Astrocyte of the cerebellum (primary cell): Measurements from ENCODE around the gene BIRC6.
A peak's percentile ranks its signal among the peaks of the same experiment; 100 is the strongest.
"Not testable (repeated sequence)": the region's sequence is repeated elsewhere in the genome, so short reads cannot be mapped to it uniquely, and the experiment has no call there.

Experiments
- DNase-seq: peaks from one replicate; pipeline ENCODE4 v3.0.0-alpha.2; 2011; ENCODE audit warnings: low read depth
- H3K4me3 ChIP-seq: 2 replicates; pipeline ENCODE4 v1.5.1; 2011; ENCODE audit warnings: mild to moderate bottlenecking, low read depth, low read length, moderate library complexity
- in situ Hi-C: cut with HindIII; loops from 2 replicates; pipeline ENCODE4 v1.10.0; 2017; ENCODE audit warnings: low sequenced_read_pairs
- TF ChIP-seq, protein P1 (sequence below): IDR thresholded peaks from 2 replicates; pipeline ENCODE4 v1.5.1; 2012; ENCODE audit warnings: low read length, low read depth, moderate library complexity, mild to moderate bottlenecking; ENCODE audit errors: missing control alignments

The BIRC6 gene

GRCh38 chr2:32355976-32356680, 695 bp upstream of the BIRC6 start:
- TF ChIP-seq, protein P1, sequence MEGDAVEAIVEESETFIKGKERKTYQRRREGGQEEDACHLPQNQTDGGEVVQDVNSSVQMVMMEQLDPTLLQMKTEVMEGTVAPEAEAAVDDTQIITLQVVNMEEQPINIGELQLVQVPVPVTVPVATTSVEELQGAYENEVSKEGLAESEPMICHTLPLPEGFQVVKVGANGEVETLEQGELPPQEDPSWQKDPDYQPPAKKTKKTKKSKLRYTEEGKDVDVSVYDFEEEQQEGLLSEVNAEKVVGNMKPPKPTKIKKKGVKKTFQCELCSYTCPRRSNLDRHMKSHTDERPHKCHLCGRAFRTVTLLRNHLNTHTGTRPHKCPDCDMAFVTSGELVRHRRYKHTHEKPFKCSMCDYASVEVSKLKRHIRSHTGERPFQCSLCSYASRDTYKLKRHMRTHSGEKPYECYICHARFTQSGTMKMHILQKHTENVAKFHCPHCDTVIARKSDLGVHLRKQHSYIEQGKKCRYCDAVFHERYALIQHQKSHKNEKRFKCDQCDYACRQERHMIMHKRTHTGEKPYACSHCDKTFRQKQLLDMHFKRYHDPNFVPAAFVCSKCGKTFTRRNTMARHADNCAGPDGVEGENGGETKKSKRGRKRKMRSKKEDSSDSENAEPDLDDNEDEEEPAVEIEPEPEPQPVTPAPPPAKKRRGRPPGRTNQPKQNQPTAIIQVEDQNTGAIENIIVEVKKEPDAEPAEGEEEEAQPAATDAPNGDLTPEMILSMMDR = no peak
- in situ Hi-C loops = no loop called here
- DNase-seq = no peak
- H3K4me3 ChIP-seq = peak overlapping the region; percentile 95

DNA sequence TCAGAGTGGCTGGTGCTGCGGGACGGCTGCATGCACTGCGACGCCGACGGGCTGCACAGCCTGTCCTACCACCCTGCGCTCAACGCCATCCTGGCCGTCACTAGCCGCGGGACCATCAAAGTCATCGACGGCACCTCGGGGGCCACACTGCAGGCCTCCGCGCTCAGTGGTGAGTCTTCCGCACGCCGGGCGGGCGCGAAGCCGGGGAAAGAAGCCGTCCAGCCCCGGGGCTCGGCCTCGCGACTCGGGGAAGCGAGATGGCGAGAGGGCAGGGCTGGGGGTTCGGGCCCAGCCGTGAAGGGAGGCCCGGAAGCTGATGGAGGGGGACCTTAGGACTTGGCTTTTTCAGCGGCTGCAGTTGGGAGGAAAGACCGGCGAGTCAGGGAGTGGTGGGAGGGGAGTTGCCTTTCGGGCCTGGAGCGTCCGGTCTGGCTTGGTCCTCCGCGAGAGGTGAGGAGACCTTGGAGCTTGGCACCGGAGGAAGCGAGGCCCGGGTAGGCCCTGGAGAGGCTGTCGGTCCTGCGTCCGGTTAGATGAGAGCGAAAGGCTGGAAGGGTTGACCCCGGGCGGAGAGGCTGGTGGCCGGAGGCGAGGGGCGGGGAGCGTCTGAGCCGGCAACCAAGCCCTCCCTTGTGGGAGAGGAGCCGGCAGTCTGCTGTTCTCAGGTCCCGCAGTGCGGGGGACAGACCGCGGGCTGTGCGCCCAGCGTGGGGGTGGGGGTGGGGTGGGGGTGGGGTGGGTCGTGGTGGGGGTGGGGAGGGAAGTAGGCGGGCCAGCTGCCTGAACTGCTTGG, 691 bp downstream of the BIRC6 start:
- in situ Hi-C loops = no loop called here
- H3K4me3 ChIP-seq = peak overlapping the region; percentile 95
- TF ChIP-seq, protein P1 = no peak
- no peak for DNase-seq

GRCh38 chr2:32358111-32358482, 1.3 kb downstream of the BIRC6 start:
- in situ Hi-C loops = no loop called here
- H3K4me3 ChIP-seq = peak overlapping the region; percentile 95
- DNase-seq = no peak
- TF ChIP-seq, protein P1 = no peak

- in situ Hi-C loops = no loop called here
- H3K4me3 ChIP-seq = no peak overlapping the region
- DNase-seq = no peak
- TF ChIP-seq, protein P1 = no peak
Observed at GRCh38 chr2:32360416-32360815, 3.6 kb downstream of the BIRC6 start.

DNA sequence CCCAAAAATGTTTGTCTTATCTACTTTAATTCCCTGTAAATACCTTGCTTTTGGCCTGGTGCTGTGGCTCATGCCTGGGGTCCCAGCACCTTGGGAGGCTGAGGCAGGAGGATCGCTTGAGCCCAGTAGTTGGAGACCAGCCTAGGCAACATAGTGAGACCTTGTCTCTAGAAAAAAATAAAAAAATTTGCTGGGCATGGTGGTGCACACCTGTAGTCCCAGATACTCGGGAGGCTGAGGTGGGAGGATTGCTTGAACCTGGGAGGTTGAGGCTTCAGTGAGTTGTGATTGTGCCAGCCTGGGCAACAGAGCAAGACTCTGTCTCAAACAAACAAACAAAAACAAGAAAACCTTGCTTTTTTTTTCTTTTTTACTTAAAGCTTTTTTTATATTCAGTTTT, 6.2 kb downstream of the BIRC6 start:
- H3K4me3 ChIP-seq, DNase-seq, in situ Hi-C loops: not testable (repeated sequence)

- H3K4me3 ChIP-seq = no peak overlapping the region
- DNase-seq = no peak
- in situ Hi-C loops = no loop called here
- TF ChIP-seq, protein P1 = no peak
Observed at GRCh38 chr2:32363597-32363996, 6.8 kb downstream of the BIRC6 start.

DNA sequence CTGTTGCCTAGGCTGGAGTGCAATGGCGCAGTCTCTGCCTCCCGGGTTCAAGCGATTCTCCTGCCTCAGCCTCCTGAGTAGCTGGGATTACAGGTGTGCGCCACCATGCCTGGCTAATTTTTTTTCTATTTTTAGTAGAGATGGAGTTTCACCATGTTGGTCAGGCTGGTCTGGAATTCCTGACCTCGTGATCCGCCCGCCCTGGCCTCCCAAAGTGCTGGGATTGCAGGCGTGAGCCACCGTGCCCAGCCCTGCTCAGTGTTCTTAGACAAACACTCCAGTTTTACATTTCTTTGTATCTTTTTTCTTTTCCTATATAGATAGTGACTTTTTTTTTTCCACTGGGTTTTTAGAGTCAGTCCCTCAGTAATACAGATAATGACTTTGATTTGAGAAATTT, 7.5 kb downstream of the BIRC6 start:
- in situ Hi-C loops, H3K4me3 ChIP-seq, DNase-seq: not testable (repeated sequence)

DNA sequence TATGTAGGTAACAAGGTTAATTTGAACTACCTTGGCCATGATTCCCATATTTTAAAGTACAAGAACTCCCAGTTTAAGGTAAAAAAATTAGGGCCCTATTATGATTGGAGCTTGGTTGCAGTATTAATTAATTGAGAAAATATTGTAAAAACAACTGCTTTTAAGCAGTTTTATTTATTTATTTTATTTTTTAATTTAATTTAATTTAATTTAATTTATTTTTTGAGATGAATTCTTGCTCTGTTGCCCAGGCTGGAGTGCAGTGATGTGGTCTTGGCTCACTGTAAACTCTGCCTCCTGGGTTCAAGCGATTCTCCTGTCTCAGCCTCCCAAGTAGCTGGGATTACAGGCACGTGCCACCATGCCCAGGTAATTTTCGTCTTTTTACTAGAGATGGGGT, 8.9 kb downstream of the BIRC6 start:
- H3K4me3 ChIP-seq, DNase-seq, in situ Hi-C loops: not testable (repeated sequence)
